Cortex of kidney (tissue), 1 donor: ENCODE data around the gene HNRNPM.
"Not testable (repeated sequence)": the region's sequence is repeated elsewhere in the genome, so short reads cannot be mapped to it uniquely, and the experiment has no call there.

Experiments
- DNase-seq: peaks from one replicate; lab custom pipeline; 2025; lab: John Stamatoyannopoulos, UW

The HNRNPM gene, protein sequence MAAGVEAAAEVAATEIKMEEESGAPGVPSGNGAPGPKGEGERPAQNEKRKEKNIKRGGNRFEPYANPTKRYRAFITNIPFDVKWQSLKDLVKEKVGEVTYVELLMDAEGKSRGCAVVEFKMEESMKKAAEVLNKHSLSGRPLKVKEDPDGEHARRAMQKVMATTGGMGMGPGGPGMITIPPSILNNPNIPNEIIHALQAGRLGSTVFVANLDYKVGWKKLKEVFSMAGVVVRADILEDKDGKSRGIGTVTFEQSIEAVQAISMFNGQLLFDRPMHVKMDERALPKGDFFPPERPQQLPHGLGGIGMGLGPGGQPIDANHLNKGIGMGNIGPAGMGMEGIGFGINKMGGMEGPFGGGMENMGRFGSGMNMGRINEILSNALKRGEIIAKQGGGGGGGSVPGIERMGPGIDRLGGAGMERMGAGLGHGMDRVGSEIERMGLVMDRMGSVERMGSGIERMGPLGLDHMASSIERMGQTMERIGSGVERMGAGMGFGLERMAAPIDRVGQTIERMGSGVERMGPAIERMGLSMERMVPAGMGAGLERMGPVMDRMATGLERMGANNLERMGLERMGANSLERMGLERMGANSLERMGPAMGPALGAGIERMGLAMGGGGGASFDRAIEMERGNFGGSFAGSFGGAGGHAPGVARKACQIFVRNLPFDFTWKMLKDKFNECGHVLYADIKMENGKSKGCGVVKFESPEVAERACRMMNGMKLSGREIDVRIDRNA

GRCh38 chr19:8444677-8445487 is at the start of gene HNRNPM:
Gene HNRNPM, plus strand, starts transcription at chr19:8444975. Its CDS starts 24 bp downstream, at chr19:8444999.
- DNase-seq: peak; percentile 92

GRCh38 chr19:8395621-8396082 is 49.1 kb upstream of the HNRNPM start:
- DNase-seq: no peak

DNA sequence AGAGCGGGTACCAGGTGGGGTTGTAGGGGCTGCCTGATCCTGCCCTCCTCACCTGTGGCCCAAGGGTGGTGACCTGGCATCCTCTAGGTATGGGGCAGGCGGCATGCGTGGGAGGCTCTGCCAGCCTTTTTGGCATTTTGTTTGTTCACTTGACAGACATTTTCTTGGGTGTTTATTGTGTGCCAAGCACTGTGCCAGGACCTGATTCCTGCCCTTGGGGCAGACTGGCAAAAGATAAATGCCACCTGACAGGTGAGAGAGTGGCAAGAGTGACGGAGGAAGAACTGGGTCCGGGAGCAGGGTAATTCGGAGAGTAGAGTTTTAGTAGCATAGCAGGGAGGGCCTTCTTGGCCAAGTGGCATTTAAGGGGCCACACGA is 48.6 kb upstream of the HNRNPM start:
- no peak for DNase-seq

- no peak for DNase-seq
Measured at GRCh38 chr19:8396563-8397203, 48.1 kb upstream of the HNRNPM start.

DNA sequence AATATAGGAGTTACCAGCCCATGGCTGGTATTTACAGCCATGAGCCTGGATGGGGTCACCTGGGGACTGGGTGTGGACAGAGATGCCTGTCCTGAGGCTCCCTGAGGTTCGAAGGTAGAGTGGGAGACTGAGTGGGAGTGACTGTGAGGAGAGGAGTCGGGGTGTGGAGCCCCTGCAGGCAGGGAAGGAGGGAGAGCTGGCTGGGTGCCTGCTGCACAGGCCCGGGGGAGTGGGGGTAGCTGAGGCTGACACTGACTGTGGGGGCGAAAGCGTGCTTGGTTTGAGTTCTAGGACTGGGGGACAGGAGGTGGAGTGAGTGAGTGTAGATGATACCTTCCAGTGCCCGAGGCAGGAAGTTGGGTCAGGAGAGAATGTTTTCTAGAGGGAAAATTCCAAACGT is 47.5 kb upstream of the HNRNPM start:
- no peak for DNase-seq

DNA sequence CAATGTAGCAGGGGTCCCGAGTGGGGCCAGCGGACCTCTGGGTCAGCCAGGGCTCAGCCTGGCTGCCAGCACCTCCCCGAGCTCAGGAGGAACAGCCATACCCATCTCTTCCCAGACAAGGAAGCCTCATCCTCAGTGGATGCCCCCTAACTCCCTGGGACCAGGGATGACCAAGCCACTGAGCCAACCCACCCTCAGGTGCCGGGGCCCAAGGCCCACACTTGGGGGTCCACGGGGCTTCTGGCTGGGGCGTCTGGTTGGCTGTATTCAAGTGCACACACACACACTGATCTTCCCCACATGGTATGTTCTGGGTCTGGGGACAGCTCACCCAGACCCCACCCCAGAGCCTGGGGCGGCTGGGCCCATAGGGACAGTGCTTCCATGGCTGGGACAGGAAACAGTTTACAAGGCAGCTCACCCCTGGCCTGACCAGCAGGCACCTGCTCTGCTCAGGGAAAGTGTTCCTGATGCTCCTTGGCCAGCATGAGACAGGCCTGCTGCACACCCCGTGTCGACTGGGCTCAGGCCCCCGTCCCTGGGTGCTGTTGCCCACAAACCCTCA is 46.9 kb upstream of the HNRNPM start:
- DNase-seq: no peak

DNA sequence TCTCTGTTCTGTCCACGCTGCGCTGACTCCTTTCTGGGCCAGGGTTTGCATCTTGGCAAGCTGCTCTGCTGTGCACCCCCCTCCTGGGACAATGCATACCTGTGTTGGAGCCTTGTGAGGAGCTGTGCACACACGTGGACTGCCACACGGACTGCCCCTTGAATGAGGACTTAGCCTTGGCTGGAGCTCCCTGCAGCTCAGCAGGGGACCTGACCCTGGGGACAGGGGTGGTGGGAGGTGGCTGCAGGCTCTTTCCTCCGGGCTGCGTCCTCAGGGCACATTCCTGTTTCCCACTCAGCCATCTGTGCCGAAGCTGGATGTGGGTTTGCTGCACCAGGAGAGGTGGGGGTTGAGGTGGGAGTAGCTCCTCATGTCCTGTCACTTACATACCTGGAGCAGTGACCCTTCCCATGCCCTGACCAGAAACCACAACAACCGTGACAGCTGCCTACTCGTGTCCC is 46.4 kb upstream of the HNRNPM start:
- no peak for DNase-seq

DNA sequence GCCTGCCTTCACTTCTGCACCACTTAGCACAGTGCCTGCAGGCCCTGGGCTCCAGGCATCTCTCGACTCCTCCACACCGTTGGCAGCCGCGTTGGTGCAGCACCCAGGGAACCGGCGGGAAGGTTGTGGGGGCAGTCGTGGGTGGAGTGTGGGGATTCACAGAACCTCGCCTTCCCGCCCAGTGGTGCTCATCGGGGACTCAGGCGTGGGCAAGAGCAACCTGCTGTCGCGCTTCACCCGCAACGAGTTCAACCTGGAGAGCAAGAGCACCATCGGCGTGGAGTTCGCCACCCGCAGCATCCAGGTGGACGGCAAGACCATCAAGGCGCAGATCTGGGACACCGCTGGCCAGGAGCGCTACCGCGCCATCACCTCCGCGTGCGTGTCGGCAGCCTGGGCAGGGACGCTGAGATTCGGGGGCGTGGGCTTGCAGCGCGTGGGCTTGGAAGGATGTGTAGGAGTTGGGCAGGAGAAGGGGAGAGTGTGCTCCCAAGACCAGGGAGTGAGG is 45.0 kb upstream of the HNRNPM start:
- DNase-seq: no peak

DNA sequence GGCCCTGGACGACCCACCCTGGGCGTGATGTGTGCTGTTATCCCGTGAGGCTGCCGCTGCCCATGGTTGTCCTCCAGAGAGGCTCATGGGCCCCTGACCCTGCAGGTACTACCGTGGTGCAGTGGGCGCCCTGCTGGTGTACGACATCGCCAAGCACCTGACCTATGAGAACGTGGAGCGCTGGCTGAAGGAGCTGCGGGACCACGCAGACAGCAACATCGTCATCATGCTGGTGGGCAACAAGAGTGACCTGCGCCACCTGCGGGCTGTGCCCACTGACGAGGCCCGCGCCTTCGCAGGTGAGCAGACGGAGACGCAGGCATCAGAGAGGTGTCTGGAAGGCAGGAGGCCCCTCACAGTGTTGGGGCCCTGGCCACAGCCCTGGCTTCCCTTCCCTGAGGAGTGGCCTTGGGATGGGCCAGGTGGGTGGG is 42.8 kb upstream of the HNRNPM start:
- DNase-seq: no peak

DNA sequence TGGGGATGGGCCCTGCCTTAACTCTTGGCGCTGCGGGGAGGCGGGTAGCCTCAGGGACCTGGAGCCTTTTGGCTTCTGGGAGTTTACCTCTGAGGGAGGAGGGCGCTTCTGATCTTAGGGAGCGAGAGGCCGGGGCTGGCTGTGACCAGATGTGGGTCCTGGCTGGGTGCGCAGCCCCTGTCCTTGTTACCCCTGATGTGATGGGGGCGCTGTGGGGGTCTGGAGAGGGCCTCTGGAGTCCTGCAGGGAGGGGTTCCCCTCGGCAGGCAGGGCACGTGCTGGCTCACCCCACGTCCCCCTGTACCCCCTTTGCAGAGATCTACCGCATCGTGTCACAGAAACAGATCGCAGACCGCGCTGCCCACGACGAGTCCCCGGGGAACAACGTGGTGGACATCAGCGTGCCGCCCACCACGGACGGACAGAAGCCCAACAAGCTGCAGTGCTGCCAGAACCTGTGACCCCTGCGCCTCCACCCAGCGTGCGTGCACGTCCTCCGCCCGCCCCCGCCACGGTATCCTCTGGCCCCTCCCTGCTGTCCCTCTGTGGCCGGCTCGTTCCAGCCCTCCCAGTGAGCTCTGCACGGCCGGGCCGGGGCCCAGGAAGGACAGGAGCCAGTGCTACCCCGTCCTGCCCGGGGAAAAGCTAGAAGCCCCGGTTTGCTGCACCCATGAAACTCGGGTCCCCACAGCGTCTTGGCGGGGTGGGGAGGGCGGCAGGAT is 41.5 kb upstream of the HNRNPM start:
- DNase-seq: no peak

- DNase-seq: no peak
Measured at GRCh38 chr19:8403820-8404109, 41.0 kb upstream of the HNRNPM start.

DNA sequence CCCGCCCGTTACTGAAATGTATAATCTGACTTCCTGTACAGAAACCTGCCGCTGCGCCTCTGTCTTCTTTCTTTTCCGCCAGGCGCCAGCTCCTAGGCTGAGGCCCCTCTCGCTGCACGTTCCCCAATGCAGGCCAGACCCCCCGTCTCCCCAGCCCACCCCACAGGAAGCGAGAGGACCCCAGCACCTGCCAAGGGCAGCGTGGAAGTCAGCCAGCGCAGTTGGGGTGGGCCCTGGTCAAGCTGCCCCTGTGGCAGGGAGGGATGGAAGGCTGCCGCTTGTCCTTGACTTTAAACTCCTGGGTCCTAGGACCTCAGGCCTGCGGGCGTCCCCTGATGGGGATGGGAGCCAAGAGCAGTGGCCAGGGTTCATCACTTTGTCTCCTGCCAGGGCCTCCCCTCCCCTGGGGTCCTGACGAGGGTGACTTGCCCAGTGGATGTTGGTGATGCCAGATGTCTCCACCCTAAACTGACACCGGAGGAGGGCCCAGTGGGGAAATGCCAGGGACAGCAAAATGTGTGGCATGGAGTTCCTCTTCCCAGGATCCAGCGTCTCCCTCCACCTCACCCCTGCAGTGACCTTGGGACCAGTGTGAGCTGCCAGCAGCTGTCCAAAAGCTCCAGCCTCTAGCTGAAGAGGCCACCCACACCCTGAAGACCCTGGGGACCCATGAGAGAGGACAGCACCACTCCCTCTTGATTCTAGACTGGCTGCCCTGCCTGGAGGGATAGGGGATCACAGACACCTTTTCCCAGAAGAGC is 40.2 kb upstream of the HNRNPM start:
- no peak for DNase-seq

DNA sequence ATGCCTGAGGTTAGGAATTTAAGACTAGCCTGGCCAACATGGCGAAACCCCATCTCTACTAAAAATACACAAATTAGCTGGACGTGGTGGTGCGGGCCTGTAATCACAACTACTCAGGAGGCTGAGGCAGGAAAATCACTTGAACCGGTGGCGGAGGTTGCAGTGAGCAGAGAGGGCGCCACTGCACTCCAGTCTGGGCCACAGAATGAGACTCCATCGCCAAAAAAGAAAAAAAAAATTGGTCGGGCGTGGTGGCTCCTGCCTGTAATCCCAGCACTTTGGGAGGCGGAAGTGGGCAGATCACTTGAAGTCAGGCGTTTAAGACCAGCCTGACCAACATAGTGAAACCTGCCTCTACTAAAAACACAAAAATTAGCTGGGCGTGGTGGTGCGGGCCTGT is 34.1 kb upstream of the HNRNPM start:
- not testable (repeated sequence) for DNase-seq

DNA sequence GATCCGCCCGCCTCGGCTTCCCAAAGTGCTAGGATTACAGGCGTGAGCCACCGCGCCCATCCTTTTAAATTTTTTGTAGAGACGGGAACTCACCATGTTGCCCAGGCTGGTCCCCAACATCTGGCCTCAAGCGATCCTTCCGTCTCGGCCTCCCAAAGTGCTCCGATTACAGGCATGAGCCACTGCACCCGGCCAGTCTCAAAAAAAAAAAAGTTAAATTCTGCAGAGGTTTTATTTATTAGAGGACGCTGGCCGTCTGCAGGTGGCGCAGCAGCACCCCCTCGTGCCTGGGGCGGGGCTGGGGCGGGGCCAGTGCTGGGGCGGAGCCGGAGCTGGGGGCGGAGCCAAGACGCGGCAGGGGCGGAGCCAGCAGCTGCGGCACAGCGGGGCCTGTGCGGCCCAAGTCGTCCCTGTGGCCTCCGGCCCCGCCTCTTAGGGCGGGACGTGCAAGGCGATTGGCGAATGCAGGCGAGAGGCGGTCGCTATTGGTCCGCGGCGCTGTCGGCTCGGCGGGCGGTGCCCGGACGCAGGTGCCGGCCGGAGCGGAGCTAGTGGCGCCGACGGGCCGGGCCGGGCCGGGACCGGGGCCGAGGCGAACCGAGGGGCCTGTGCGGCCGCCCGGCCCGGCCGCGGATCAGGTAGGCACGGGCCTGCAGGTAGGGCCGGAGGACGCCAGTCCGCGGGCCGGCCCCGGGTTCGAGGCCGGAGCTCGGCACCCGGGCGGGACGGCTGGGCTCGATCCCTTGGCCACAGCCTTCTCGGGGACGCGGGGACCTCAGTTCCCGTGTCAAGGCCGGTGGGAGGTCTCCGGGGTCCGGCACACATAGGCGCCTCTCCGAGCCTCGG is 31.8 kb upstream of the HNRNPM start, which contains the start of gene MARCHF2:
MARCHF2 (plus strand) TSS at position 523 of the 846 bp plus-strand sequence. CDS start 8,536 bp downstream, outside the sequence.
- no peak for DNase-seq

GRCh38 chr19:8413629-8413995 is 31.2 kb upstream of the HNRNPM start:
- no peak for DNase-seq

- DNase-seq: no peak
Measured at GRCh38 chr19:8416796-8417195, 28.0 kb upstream of the HNRNPM start.

GRCh38 chr19:8421484-8422461 is 23.0 kb upstream of the HNRNPM start:
- no peak for DNase-seq

GRCh38 chr19:8423817-8424223 is 21.0 kb upstream of the HNRNPM start:
- no peak for DNase-seq
